GM23338 (cell line): ENCODE data around the gene LMNTD2. TPM values are rescaled to one million over a fixed set of nuclear protein-coding genes. Genes with fewer than 3 reads are reported as not detected.

Experiments
- ATAC-seq: fragments of 200-7000 bp; cut with Tn5 transposase; 3 replicates; pipeline ENCODE4 v1.9.1; 2020
- DNase-seq: peaks from one replicate; pipeline ENCODE4 v3.0.0-alpha.2; 2015; ENCODE audit warnings: low spot score
- H2AFZ ChIP-seq: fragments of 200-600 bp; sonication (generic); 2 replicates; pipeline ENCODE4 v1.8.0; 2016; ENCODE audit warnings: antibody characterized with exemption, mild to moderate bottlenecking, moderate library complexity
- H3F3A ChIP-seq: fragments of 200-600 bp; sonication (generic); replicated peaks from 2 replicates; pipeline ENCODE4 v1.8.0; 2017; ENCODE audit warnings: antibody characterized with exemption, mixed run types, low read depth
- H3K27ac ChIP-seq: fragments of 200-600 bp; sonication (generic); 2 replicates; pipeline ENCODE4 v1.6.1; 2016; ENCODE audit warnings: low read depth
- H3K27me3 ChIP-seq: fragments of 200-600 bp; sonication (generic); 2 replicates; pipeline ENCODE4 v1.8.0; 2016; ENCODE audit warnings: mild to moderate bottlenecking, mixed run types, moderate library complexity; ENCODE audit not compliant: insufficient read depth
- H3K36me3 ChIP-seq: fragments of 200-600 bp; sonication (generic); 2 replicates; pipeline ENCODE4 v1.8.0; 2016; ENCODE audit warnings: mild to moderate bottlenecking; ENCODE audit not compliant: insufficient read depth
- H3K4me1 ChIP-seq: fragments of 200-600 bp; sonication (generic); 2 replicates; pipeline ENCODE4 v1.8.0; 2016; ENCODE audit warnings: mild to moderate bottlenecking, moderate library complexity; ENCODE audit not compliant: insufficient read depth
- H3K4me2 ChIP-seq: fragments of 200-600 bp; sonication (generic); 2 replicates; pipeline ENCODE4 v1.7.1; 2017; ENCODE audit warnings: mixed run types
- H3K4me3 ChIP-seq: fragments of 200-600 bp; sonication (generic); 2 replicates; pipeline ENCODE4 v1.6.1; 2016; ENCODE audit warnings: mixed run types
- H3K79me2 ChIP-seq: fragments of 200-600 bp; sonication (generic); replicated peaks from 2 replicates; pipeline ENCODE4 v1.8.0; 2017; ENCODE audit warnings: mild to moderate bottlenecking; ENCODE audit not compliant: insufficient read depth
- H3K9me2 ChIP-seq: fragments of 200-600 bp; sonication (generic); 2 replicates; pipeline ENCODE4 v1.8.0; 2017; ENCODE audit not compliant: insufficient read depth
- H4K20me1 ChIP-seq: fragments of 200-600 bp; sonication (generic); replicated peaks from 2 replicates; pipeline ENCODE4 v1.8.0; 2017; ENCODE audit warnings: mild to moderate bottlenecking; ENCODE audit not compliant: insufficient read depth
- H3K27ac Mint-ChIP-seq: 2 replicates; pipeline ENCODE4 v1.8.0; 2020; ENCODE audit warnings: inconsistent platforms, mild to moderate bottlenecking, moderate library complexity, mixed read lengths
- H3K27me3 Mint-ChIP-seq: 3 replicates; pipeline ENCODE4 v1.8.0; 2022; ENCODE audit warnings: low read depth, mild to moderate bottlenecking, moderate library complexity, mixed read lengths, inconsistent platforms; ENCODE audit not compliant: insufficient read depth, poor library complexity
- H3K36me3 Mint-ChIP-seq: 3 replicates; pipeline ENCODE4 v1.8.0; 2021; ENCODE audit warnings: low read depth, mild to moderate bottlenecking, inconsistent platforms, moderate library complexity, mixed read lengths
- H3K4me1 Mint-ChIP-seq: 3 replicates; pipeline ENCODE4 v1.8.0; 2020; ENCODE audit warnings: mild to moderate bottlenecking, inconsistent platforms, mixed read lengths
- H3K4me3 Mint-ChIP-seq: 3 replicates; pipeline ENCODE4 v1.8.0; 2021; ENCODE audit warnings: moderate library complexity, mild to moderate bottlenecking, inconsistent platforms, mixed read lengths
- H3K9me3 Mint-ChIP-seq: 3 replicates; pipeline ENCODE4 v1.8.0; 2020; ENCODE audit warnings: moderate library complexity, mild to moderate bottlenecking, inconsistent platforms, mixed read lengths
- CREB1 ChIP-seq: fragments of 250-450 bp; sonication (Bioruptor Pico); IDR thresholded peaks from 2 replicates; pipeline ENCODE4 v1.5.0; 2020; ENCODE audit warnings: low read depth, mild to moderate bottlenecking, moderate library complexity
- CTCF ChIP-seq, 2 experiments: fragments of 200-600 bp in 1 of 2; sonication (generic) in 1 of 2; conservative IDR thresholded peaks; 2 replicates each; pipeline versions ENCODE4 v1.5.1 to v1.6.1; 2016 to 2017; ENCODE audit warnings: antibody characterized with exemption in 2 of 2, low read depth in 2 of 2, mild to moderate bottlenecking in 2 of 2, moderate library complexity in 1 of 2
- EZH2 ChIP-seq: fragments of 200-600 bp; sonication (generic); IDR thresholded peaks from one replicate; pipeline ENCODE4 v1.8.0; 2017; ENCODE audit warnings: antibody characterized with exemption, mild to moderate bottlenecking, low read depth; ENCODE audit not compliant: unreplicated experiment
- EZH2phosphoT487 ChIP-seq: fragments of 200-600 bp; sonication (generic); IDR thresholded peaks from one replicate; pipeline ENCODE4 v1.8.1; 2018; ENCODE audit warnings: antibody characterized with exemption; ENCODE audit not compliant: unreplicated experiment
- NANOG ChIP-seq: IDR thresholded peaks from 2 replicates; pipeline ENCODE4 v1.6.1; 2016; ENCODE audit warnings: antibody characterized with exemption, borderline replicate concordance
- POLR2AphosphoS5 ChIP-seq: IDR thresholded peaks from 2 replicates; pipeline ENCODE4 v1.6.1; 2016; ENCODE audit warnings: antibody characterized with exemption, low read depth
- STAT1 ChIP-seq: IDR thresholded peaks from one replicate; pipeline ENCODE4 v1.6.1; 2016; ENCODE audit warnings: antibody characterized with exemption; ENCODE audit not compliant: unreplicated experiment
- ZNF331 ChIP-seq: fragments of 250-450 bp; sonication (Bioruptor Pico); IDR thresholded peaks from 2 replicates; pipeline ENCODE4 v1.5.0; 2020; ENCODE audit warnings: low read depth, mild to moderate bottlenecking, moderate library complexity
- ZNF462 ChIP-seq: fragments of 250-450 bp; sonication (Bioruptor Pico); IDR thresholded peaks from 2 replicates; pipeline ENCODE4 v1.5.0; 2020; ENCODE audit warnings: mild to moderate bottlenecking, moderate library complexity
- polyA plus RNA-seq: library from polyadenylated mRNA; unstranded; fragments of >200 nt; fragmentation: Nextera tagmentation; extraction: Ambion mirVana; gene quantifications from 2 replicates; pipeline ENCODE4 v1.2.1, GENCODE V29; 2016
- total RNA-seq: library from RNA; depleted of rRNA; stranded (reverse); fragments of >200 nt; shearing (Covaris generic); gene quantifications from 2 replicates; pipeline ENCODE4 v1.2.3, GENCODE V29; 2014
- TF ChIP-seq, protein P1 (sequence below): IDR thresholded peaks from 2 replicates; pipeline ENCODE4 v1.6.1; 2016; ENCODE audit warnings: antibody characterized with exemption

LMNTD2 gene
- total and polyA plus RNA-seq, 2 experiments from 2014 or later: 1.3 to 2.1 TPM

GRCh38 chr11:528166-528814 lies 32.2 kb downstream of the LMNTD2 start (continued):
- no peak for TF ChIP-seq ZNF462 (CRISPR knock-in tag)
- no peak for TF ChIP-seq NANOG
- no peak for TF ChIP-seq STAT1

GRCh38 chr11:526192-526591 lies 34.3 kb downstream of the LMNTD2 start:
- Histone ChIP-seq H3K4me1 (no peaks in the 10 kb centered on the region), H3K9me2 (0 out of 2 replicates have a peak, but pooled peaks cover 3% of the 10 kb centered on the region), H3K4me3 (no peak overlapping the region), H3K27me3 (no peaks in the 10 kb centered on the region), H3K36me3 (no peaks in the 10 kb centered on the region), H4K20me1 (no peaks in the 10 kb centered on the region), H3F3A (no peaks in the 10 kb centered on the region), H2AFZ (no peak overlapping the region), H3K4me2 (no peak overlapping the region), H3K79me2 (no peaks in the 10 kb centered on the region), H3K27ac (no peak overlapping the region)
- Mint-ChIP-seq H3K27ac (no peak overlapping the region), H3K4me1 (no peaks in the 10 kb centered on the region), H3K36me3 (peaks cover 5% of the 10 kb centered on the region; the same call in 2 of the 3 replicates), H3K9me3 (peaks cover 13% of the 10 kb centered on the region; the same call in 2 of the 3 replicates), H3K4me3 (no peak overlapping the region), H3K27me3 (peaks cover 11% of the 10 kb centered on the region)
- no peak for DNase-seq
- ATAC-seq: no peak
- no peak for TF ChIP-seq POLR2AphosphoS5
- TF ChIP-seq, protein P1, sequence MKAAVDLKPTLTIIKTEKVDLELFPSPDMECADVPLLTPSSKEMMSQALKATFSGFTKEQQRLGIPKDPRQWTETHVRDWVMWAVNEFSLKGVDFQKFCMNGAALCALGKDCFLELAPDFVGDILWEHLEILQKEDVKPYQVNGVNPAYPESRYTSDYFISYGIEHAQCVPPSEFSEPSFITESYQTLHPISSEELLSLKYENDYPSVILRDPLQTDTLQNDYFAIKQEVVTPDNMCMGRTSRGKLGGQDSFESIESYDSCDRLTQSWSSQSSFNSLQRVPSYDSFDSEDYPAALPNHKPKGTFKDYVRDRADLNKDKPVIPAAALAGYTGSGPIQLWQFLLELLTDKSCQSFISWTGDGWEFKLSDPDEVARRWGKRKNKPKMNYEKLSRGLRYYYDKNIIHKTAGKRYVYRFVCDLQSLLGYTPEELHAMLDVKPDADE: no peak
- TF ChIP-seq CTCF (conservative IDR thresholded peaks at IDR 0.05; ENCODE audit: low read depth in 2 of 2): no peak
- TF ChIP-seq EZH2phosphoT487: no peak
- no peak for TF ChIP-seq EZH2
- no peak for TF ChIP-seq CREB1
- no peak for TF ChIP-seq STAT1
- no peak for TF ChIP-seq ZNF331 (CRISPR knock-in tag)
- no peak for TF ChIP-seq NANOG
